Caco-2 (cell line): ENCODE results near the gene GALNS. TPM values are rescaled to one million over a fixed set of nuclear protein-coding genes. Genes with fewer than 3 reads are reported as not detected.

ENCODE experiments used
- BruUV-seq: library from RNA; stranded (reverse); fragments of 400-500 nt; replicated peaks from 2 replicates; lab custom pipeline; 2021; lab: Mats Ljungman, UMichigan
- CTCF ChIA-PET: fragments of 300-600 bp; sonication (Branson Sonifier 250); formaldehyde crosslinking; loops from one replicate; lab custom pipeline; 2022; ENCODE audit warnings: antibody characterized with exemption; lab: Charles Lee
- POLR2A ChIA-PET: fragments of 300-600 bp; sonication (Branson Sonifier 250); formaldehyde crosslinking; loops from one replicate; lab custom pipeline; 2022; ENCODE audit warnings: antibody characterized with exemption; lab: Charles Lee
- DNase-seq, 2 experiments: peaks; one replicate each; pipeline versions ENCODE4 v3.0.0 to v3.0.0-alpha.2; 2020 to 2022
- H3K27me3 ChIP-seq: replicated peaks from 2 replicates; pipeline ENCODE4 v1.6.0; 2011; ENCODE audit warnings: low read length; ENCODE audit not compliant: control insufficient read depth, insufficient read depth
- H3K36me3 ChIP-seq: 2 replicates; pipeline ENCODE4 v1.5.1; 2011; ENCODE audit warnings: low read length; ENCODE audit not compliant: control insufficient read depth, insufficient read depth
- H3K4me1 ChIP-seq: fragments of 250-450 bp; sonication (Bioruptor Pico); 2 replicates; pipeline ENCODE4 v1.5.1; 2020; ENCODE audit warnings: mild to moderate bottlenecking
- H3K4me3 ChIP-seq: 2 replicates; pipeline ENCODE4 v1.5.1; 2011; ENCODE audit warnings: low read depth, mild to moderate bottlenecking, control low read depth, low read length
- H3K9me3 ChIP-seq: fragments of 250-450 bp; sonication (Bioruptor Pico); 2 replicates; pipeline ENCODE4 v1.5.1; 2020; ENCODE audit warnings: mild to moderate bottlenecking, moderate library complexity
- H3K27ac Mint-ChIP-seq: one replicate; pipeline ENCODE4 v1.8.0; 2022; ENCODE audit warnings: mixed read lengths; ENCODE audit not compliant: unreplicated experiment
- H3K27me3 Mint-ChIP-seq: one replicate; pipeline ENCODE4 v1.8.0; 2022; ENCODE audit warnings: mixed read lengths; ENCODE audit not compliant: insufficient read depth, unreplicated experiment
- H3K36me3 Mint-ChIP-seq: one replicate; pipeline ENCODE4 v1.8.0; 2022; ENCODE audit warnings: mild to moderate bottlenecking, mixed read lengths; ENCODE audit not compliant: insufficient read depth, unreplicated experiment
- H3K4me1 Mint-ChIP-seq: one replicate; pipeline ENCODE4 v1.8.0; 2022; ENCODE audit warnings: low read depth, mixed read lengths; ENCODE audit not compliant: unreplicated experiment
- H3K4me3 Mint-ChIP-seq: one replicate; pipeline ENCODE4 v1.8.0; 2022; ENCODE audit warnings: mild to moderate bottlenecking, moderate library complexity, mixed read lengths; ENCODE audit not compliant: unreplicated experiment
- H3K9me3 Mint-ChIP-seq: one replicate; pipeline ENCODE4 v1.8.0; 2022; ENCODE audit warnings: mixed read lengths; ENCODE audit not compliant: unreplicated experiment
- intact Hi-C: fragments of 100-400 bp; cut with micrococcal nuclease; formaldehyde crosslinking; loops from one replicate; pipeline ENCODE4 v1.10.0; 2022; ENCODE audit not compliant: unreplicated experiment
- total RNA-seq: library from RNA; stranded (reverse); gene quantifications from 2 replicates; pipeline ENCODE4 v1.2.3, GENCODE V29; 2022
- TF ChIP-seq, protein P1 (sequence below), 2 experiments: fragments of 200-600 bp in 1 of 2; IDR thresholded peaks; 1 replicate in 1 of 2; 2 replicates in 1 of 2; pipeline versions ENCODE4 v1.5.1 to v1.8.0; 2011 to 2022; ENCODE audit warnings: antibody characterized with exemption in 1 of 2, control low read depth in 1 of 2, inconsistent platforms in 1 of 2, low read depth in 1 of 2, low read length in 1 of 2, mild to moderate bottlenecking in 1 of 2, moderate library complexity in 1 of 2; ENCODE audit not compliant: insufficient read depth in 1 of 2, severe bottlenecking in 1 of 2, unreplicated experiment in 1 of 2

Gene GALNS
- total RNA-seq, 1 experiment from 2014 or later, result 57.8 TPM

GRCh38 chr16:88836791-88837190, 20.0 kb downstream of the GALNS start:
- no peaks in the 10 kb centered on the region for H3K27me3 ChIP-seq
- Mint-ChIP-seq H3K27ac (no peak overlapping the region), H3K4me1 (no peaks in the 10 kb centered on the region), H3K9me3 (no peaks in the 10 kb centered on the region), H3K4me3 (no peak overlapping the region), H3K27me3 (no peaks in the 10 kb centered on the region), H3K36me3 (peaks cover 13% of the 10 kb centered on the region)
- POLR2A ChIA-PET, result no interaction called here
- peaks cover 3% of the 10 kb centered on the region for H3K36me3 ChIP-seq
- H3K4me3 ChIP-seq, result no peak overlapping the region
- intact Hi-C loops, result no loop called here
- H3K4me1 ChIP-seq, result no peaks in the 10 kb centered on the region
- TF ChIP-seq, protein P1, sequence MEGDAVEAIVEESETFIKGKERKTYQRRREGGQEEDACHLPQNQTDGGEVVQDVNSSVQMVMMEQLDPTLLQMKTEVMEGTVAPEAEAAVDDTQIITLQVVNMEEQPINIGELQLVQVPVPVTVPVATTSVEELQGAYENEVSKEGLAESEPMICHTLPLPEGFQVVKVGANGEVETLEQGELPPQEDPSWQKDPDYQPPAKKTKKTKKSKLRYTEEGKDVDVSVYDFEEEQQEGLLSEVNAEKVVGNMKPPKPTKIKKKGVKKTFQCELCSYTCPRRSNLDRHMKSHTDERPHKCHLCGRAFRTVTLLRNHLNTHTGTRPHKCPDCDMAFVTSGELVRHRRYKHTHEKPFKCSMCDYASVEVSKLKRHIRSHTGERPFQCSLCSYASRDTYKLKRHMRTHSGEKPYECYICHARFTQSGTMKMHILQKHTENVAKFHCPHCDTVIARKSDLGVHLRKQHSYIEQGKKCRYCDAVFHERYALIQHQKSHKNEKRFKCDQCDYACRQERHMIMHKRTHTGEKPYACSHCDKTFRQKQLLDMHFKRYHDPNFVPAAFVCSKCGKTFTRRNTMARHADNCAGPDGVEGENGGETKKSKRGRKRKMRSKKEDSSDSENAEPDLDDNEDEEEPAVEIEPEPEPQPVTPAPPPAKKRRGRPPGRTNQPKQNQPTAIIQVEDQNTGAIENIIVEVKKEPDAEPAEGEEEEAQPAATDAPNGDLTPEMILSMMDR (IDR thresholded peaks at IDR 0.05; ENCODE audit: insufficient read depth in 1 of 2, low read depth in 1 of 2, low read length in 1 of 2, severe bottlenecking in 1 of 2, unreplicated experiment in 1 of 2), result no peak
- DNase-seq, result no peak
- H3K9me3 ChIP-seq, result no peaks in the 10 kb centered on the region
- BruUV-seq, result no TSS peak
- CTCF ChIA-PET, result no interaction called here

GRCh38 chr16:88835818-88836217, 20.9 kb downstream of the GALNS start:
- no peaks in the 10 kb centered on the region for H3K9me3 Mint-ChIP-seq
- TF ChIP-seq, protein P1 (IDR thresholded peaks at IDR 0.05; ENCODE audit: insufficient read depth in 1 of 2, low read depth in 1 of 2, low read length in 1 of 2, severe bottlenecking in 1 of 2, unreplicated experiment in 1 of 2), result no peak
- intact Hi-C loops, result no loop called here
- no peak overlapping the region for H3K27ac Mint-ChIP-seq
- H3K9me3 ChIP-seq, result no peaks in the 10 kb centered on the region
- peaks cover 13% of the 10 kb centered on the region for H3K36me3 Mint-ChIP-seq
- no peaks in the 10 kb centered on the region for H3K4me1 Mint-ChIP-seq
- no peak overlapping the region for H3K4me3 ChIP-seq
- H3K36me3 ChIP-seq, result peaks cover 3% of the 10 kb centered on the region
- ChIA-PET CTCF (interaction anchor here (0.7 kb wide), 1 partner anchor 11 kb away, joined by 3 read pairs; no protein-coding TSS in a partner anchor), POLR2A (no interaction called here)
- H3K4me3 Mint-ChIP-seq, result no peak overlapping the region
- H3K4me1 ChIP-seq, result no peaks in the 10 kb centered on the region
- no peaks in the 10 kb centered on the region for H3K27me3 ChIP-seq
- no peak for DNase-seq
- H3K27me3 Mint-ChIP-seq, result no peaks in the 10 kb centered on the region
- BruUV-seq, result no TSS peak

DNA sequence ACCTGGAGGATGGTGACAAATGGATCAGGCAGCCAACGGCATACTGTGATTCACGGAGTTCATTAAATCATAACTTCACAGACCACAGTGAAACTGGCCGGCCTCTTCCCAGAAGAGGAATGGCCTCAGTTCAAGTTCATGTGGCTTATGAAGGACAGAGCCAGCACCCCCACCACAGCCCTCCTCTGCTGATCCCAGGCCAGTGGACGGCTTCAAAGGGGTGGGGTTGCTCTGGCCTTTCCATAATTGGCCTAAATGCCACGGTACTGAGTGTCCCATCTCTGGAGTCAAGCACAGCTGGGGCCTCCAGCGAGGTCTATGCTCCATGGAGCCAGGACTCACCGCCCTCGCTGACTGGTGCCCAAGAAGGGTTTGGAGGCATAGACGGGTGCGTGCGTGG, 21.4 kb downstream of the GALNS start:
- H3K27me3 Mint-ChIP-seq, result no peaks in the 10 kb centered on the region
- Histone ChIP-seq H3K4me3 (no peak overlapping the region), H3K9me3 (no peaks in the 10 kb centered on the region), H3K27me3 (no peaks in the 10 kb centered on the region), H3K4me1 (no peaks in the 10 kb centered on the region), H3K36me3 (peaks cover 3% of the 10 kb centered on the region)
- no peak for DNase-seq
- H3K9me3 Mint-ChIP-seq, result no peaks in the 10 kb centered on the region
- H3K27ac Mint-ChIP-seq, result no peak overlapping the region
- H3K36me3 Mint-ChIP-seq, result peaks cover 13% of the 10 kb centered on the region
- BruUV-seq, result no TSS peak
- intact Hi-C loops, result no loop called here
- ChIA-PET CTCF (no interaction called here), POLR2A (no interaction called here)
- H3K4me3 Mint-ChIP-seq, result no peak overlapping the region
- no peaks in the 10 kb centered on the region for H3K4me1 Mint-ChIP-seq
- TF ChIP-seq, protein P1 (IDR thresholded peaks at IDR 0.05; ENCODE audit: insufficient read depth in 1 of 2, low read depth in 1 of 2, low read length in 1 of 2, severe bottlenecking in 1 of 2, unreplicated experiment in 1 of 2), result no peak
